AG10803 (cell line): Measurements from ENCODE around the gene PTPRA.
"Not testable (repeated sequence)": the region's sequence is repeated elsewhere in the genome, so short reads cannot be mapped to it uniquely, and the experiment has no call there.

Experiments
- DNase-seq: peaks from one replicate; pipeline ENCODE4 v3.0.0; 2010; ENCODE audit warnings: low read depth
- H3K4me3 ChIP-seq: 2 replicates; pipeline ENCODE4 v1.5.1; 2011; ENCODE audit warnings: mild to moderate bottlenecking, low read length, control low read depth
- CTCF ChIP-seq: conservative IDR thresholded peaks from 2 replicates; pipeline ENCODE4 v1.5.1; 2011; ENCODE audit warnings: mild to moderate bottlenecking, low read length, control low read depth, inconsistent platforms

Gene PTPRA

GRCh38 chr20:2888224-2888955 is 15.1 kb downstream of the PTPRA start:
- no peak for TF ChIP-seq CTCF
- DNase-seq: no peak

GRCh38 chr20:2889209-2889608 is 15.9 kb downstream of the PTPRA start:
- TF ChIP-seq CTCF: no peak
- H3K4me3 ChIP-seq: no peak overlapping the region
- DNase-seq: no peak

More at GRCh38 chr20:2888224-2888955, 15.1 kb downstream of the PTPRA start:
- H3K4me3 ChIP-seq: no peak overlapping the region

GRCh38 chr20:2889797-2890196 is 16.5 kb downstream of the PTPRA start:
- no peak overlapping the region for H3K4me3 ChIP-seq
- no peak for TF ChIP-seq CTCF
- DNase-seq: no peak

- peak; percentile 9 for DNase-seq
- H3K4me3 ChIP-seq: no peak overlapping the region
- no peak for TF ChIP-seq CTCF
Measured at GRCh38 chr20:2890742-2891141, 17.5 kb downstream of the PTPRA start.

- DNase-seq: no peak
- TF ChIP-seq CTCF: no peak
- no peak overlapping the region for H3K4me3 ChIP-seq
Measured at GRCh38 chr20:2891343-2891742, 18.1 kb downstream of the PTPRA start.

GRCh38 chr20:2892376-2892775 is 19.1 kb downstream of the PTPRA start:
- no peak for DNase-seq
- no peak for TF ChIP-seq CTCF
- H3K4me3 ChIP-seq: no peak overlapping the region

GRCh38 chr20:2894221-2894620 is 20.9 kb downstream of the PTPRA start:
- TF ChIP-seq CTCF: no peak
- DNase-seq: no peak
- no peak overlapping the region for H3K4me3 ChIP-seq

DNA sequence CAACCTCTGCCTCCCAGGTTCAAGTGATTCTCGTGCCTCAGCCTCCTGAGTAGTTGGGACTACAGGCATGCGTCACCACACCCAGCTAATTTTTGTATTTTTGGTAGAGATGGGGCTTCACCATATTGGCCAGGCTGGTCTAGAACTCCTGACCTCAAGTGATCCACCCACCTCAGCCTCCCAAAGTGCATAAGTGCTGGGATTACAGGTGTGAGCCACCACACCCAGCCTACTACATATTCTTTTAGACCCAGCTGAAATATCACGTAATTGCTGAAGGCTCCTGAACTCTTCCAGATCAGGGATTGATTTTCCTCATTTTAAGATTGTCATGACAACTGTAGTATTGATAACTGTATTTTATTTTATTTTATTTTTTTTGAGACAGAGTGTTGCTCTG is 21.9 kb downstream of the PTPRA start:
- H3K4me3 ChIP-seq, DNase-seq: not testable (repeated sequence)
